NCI-H1048 (cell line): Measurements from ENCODE around the gene GNG7.
"Not testable (repeated sequence)": the region's sequence is repeated elsewhere in the genome, so short reads cannot be mapped to it uniquely, and the experiment has no call there.

Experiments used
- DNase-seq: peaks from one replicate; lab custom pipeline; 2025; lab: John Stamatoyannopoulos, UW

The GNG7 gene

GRCh38 chr19:2511570-2511969 lies 190.9 kb downstream of the GNG7 start:
- DNase-seq: no peak

GRCh38 chr19:2509096-2509495 lies 193.4 kb downstream of the GNG7 start:
- DNase-seq: no peak

GRCh38 chr19:2507109-2507508 lies 195.4 kb downstream of the GNG7 start:
- DNase-seq: no peak

- not testable (repeated sequence) for DNase-seq
These were observed 195.8 kb downstream of the GNG7 start for GRCh38 chr19:2506656-2507055.

- no peak for DNase-seq
These were observed 198.9 kb downstream of the GNG7 start for GRCh38 chr19:2503521-2504109.

- no peak for DNase-seq
These were observed 201.6 kb downstream of the GNG7 start for GRCh38 chr19:2500841-2501261.

GRCh38 chr19:2500156-2500555 lies 202.3 kb downstream of the GNG7 start:
- no peak for DNase-seq

GRCh38 chr19:2497186-2497585 lies 205.3 kb downstream of the GNG7 start:
- DNase-seq: no peak

- DNase-seq: no peak
These were observed 206.7 kb downstream of the GNG7 start for GRCh38 chr19:2495651-2496316.

GRCh38 chr19:2495130-2495641 lies 207.3 kb downstream of the GNG7 start:
- no peak for DNase-seq

- DNase-seq: no peak
These were observed 207.9 kb downstream of the GNG7 start for GRCh38 chr19:2494447-2495129.

- DNase-seq: no peak
These were observed 208.4 kb downstream of the GNG7 start for GRCh38 chr19:2494084-2494446.

GRCh38 chr19:2493448-2493847 lies 209.0 kb downstream of the GNG7 start:
- not testable (repeated sequence) for DNase-seq

- no peak for DNase-seq
These were observed 209.6 kb downstream of the GNG7 start for GRCh38 chr19:2492870-2493269.

- no peak for DNase-seq
These were observed 211.2 kb downstream of the GNG7 start for GRCh38 chr19:2491130-2491801.

- DNase-seq: no peak
These were observed 211.8 kb downstream of the GNG7 start for GRCh38 chr19:2490659-2491058.

- no peak for DNase-seq
These were observed 213.4 kb downstream of the GNG7 start for GRCh38 chr19:2488942-2489731.

- DNase-seq: no peak
These were observed 214.0 kb downstream of the GNG7 start for GRCh38 chr19:2488405-2488941.

GRCh38 chr19:2487842-2488241 lies 214.7 kb downstream of the GNG7 start:
- DNase-seq: no peak

GRCh38 chr19:2487090-2487489 lies 215.4 kb downstream of the GNG7 start:
- DNase-seq: no peak

- no peak for DNase-seq
These were observed 217.1 kb downstream of the GNG7 start for GRCh38 chr19:2485428-2485827.
